Measurements from ENCODE around the gene VAV2.
A peak's percentile ranks its signal among the peaks of the same experiment; 100 is the strongest.
"Not testable (repeated sequence)": the region's sequence is repeated elsewhere in the genome, so short reads cannot be mapped to it uniquely, and the experiment has no call there.

VAV2 gene

DNA sequence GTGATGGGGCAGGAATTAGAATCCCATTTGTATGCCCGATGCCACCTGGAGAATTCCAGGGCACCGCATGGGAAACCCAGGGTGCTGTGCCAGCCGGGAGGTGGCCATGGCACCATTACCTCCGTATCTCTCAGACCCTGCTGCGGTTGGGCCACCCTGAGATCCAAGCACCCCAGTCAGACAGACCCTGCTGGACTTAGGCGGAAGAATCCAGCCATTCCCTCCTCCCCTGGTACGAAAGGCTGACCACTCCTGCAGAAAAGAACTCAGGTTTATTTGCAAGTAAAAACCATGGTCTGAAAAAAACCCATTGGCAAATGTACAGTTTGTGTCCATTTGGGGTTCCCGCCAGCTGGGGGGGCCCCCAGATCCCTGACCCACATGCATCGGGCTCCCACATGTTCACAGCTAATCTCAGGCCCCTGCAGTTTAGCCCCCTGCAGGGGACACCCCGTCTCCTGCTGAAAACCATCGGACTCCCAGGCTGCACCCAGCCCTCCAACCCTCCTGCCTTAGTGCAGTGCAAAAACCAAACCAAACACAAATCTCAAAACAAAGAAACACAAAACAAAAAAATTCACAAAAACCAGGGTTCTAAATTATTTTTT lies 230.4 kb downstream of the VAV2 start:
- no peak for DNase-seq

DNA sequence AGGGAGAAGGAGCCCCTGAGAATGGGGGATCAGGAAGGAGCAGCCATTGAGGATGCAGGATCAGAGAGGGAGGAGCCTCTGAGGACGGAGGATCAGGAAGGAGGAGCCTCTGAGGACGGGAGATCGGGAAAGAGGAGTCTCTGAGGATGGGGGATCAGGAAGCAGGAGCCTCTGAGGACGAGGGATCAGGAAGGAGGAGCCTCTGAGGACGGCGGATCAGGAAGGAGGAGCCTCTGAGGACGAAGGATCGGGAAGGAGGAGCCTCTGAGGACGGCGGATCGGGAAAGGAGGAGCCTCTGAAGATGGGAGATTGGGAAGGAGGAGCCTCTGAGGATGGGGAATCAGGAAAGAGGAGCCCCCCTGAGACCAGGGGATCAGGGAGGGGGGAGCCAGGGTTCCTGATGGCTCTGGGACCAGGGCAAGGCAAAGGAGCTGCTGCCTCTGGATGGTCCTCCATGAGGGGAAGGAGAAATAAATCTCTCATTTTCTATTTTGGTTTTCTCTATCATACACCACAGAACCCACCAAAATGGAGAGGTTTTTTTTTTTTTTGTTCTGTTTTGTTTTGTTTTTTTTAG lies 231.3 kb downstream of the VAV2 start:
- DNase-seq, result no peak

DNA sequence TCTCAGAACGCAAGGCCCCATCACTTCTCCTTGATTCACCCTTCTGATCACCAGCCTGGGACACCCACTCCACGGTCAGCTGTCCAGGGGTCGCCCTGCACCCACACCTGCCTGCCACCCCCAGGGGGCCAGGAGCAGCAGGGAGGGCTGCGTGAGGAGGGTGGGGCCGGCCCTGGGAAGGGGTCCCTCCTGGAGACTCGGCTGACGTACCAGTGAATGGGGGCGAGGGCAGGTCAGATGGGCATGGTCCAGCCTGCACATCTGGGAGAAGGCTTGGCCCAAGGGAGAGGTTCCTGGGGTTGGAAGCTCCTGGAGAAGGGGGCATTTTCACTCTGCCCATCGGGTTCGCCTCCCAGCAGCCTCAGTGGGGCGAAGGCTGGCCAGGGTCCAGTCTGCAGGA lies 232.2 kb downstream of the VAV2 start:
- no peak for DNase-seq

DNA sequence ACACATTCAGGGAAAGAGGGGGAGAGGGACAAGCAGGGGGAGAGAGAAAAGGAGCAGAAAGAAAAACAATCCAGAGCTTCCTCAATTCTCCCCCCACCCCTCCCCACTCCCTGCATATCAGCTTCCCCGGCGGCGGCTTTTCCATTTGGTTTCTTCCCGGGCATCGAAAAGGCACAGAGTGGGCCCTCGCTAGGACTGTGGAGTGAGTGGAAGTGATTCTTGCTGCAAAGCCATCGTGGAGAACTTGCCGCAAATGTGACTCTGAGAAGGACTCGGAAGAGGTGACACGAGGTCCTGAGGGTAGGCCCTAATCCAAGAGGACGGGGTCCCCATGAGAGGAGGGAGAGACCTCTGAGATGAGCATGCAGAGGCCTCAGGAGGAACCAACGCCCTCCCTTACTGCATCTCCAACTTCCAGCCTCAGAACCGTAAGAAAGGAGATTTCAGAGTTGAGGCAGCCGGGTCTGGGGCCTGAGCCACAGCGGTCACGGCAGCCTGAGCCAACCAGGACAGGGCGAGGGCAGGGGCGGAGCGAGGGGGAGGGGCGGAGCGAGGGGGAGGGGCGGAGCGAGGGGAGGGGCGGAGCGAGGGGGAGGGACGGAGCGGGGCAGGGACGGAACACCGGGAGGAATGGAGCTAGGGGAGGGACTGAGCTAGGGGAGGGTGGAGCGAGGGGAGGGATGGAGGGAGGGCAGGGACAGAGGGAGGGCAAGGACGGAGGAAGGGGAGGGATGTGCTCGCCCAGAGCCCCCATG lies 232.8 kb downstream of the VAV2 start:
- DNase-seq, result no peak

DNA sequence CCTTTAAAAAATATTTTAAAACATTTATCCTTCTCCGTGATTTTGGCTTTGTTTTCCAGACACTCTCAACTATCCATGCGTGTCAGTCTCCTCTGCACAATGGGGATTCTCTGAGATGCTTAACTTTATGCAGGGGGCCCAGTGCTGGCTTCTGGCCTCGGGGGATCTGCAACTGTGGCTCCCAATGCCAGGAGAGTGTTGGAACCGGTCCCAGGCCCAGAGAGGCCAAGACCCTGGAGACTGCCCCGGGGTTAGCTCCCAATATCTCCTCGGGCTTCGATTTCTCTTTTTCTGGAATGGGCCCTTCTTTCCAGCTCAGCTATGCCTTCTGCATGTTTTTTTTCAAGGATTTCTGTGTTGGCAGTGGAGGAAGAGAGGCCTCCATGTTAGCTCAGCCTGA lies 233.9 kb downstream of the VAV2 start:
- DNase-seq, result no peak

DNA sequence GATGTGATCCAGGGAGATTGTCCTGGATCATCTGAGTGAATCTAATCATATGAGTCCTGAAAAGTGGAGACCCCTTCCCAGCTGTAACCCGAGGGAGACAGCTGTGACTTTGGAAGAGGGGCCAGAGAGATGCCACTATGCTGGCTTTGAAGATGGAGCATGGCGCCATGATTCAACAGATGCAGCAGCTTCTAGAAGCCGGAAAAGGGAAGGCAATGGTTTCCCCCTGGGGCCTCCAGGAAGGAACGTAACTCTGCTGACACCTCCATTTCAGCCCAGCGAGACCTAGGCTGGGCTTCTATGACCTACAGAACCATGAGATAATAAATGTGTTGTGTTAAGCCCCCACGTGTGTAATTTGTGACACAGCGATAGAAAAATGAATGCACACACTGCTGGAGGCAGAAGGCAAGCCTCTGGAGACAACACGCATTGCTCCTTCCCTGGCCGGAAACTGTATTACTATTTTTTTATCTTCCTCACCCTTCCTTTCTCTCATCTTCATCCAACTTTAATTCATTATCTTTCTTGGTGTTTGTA lies 237.4 kb downstream of the VAV2 start:
- no peak for DNase-seq

DNA sequence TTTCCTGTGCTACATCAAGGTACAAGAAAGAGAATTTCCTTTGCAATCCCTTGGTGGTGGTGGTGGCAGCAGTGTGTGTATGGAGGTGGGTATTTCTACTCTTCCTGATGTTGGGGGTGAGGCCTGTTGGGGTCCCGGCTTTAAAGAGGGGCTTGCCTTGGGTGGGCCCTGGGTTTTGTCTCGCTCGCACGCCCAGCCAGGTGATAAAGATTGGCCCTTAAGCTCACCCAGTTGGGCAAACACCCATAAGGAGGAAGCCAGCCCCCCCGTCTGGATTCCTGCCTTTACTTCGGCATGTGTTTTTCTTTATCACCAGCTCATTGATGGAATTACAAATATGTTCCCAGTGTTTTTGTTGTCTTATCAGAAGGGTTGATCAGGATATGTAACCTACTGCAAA lies 237.9 kb downstream of the VAV2 start:
- DNase-seq, result no peak

DNA sequence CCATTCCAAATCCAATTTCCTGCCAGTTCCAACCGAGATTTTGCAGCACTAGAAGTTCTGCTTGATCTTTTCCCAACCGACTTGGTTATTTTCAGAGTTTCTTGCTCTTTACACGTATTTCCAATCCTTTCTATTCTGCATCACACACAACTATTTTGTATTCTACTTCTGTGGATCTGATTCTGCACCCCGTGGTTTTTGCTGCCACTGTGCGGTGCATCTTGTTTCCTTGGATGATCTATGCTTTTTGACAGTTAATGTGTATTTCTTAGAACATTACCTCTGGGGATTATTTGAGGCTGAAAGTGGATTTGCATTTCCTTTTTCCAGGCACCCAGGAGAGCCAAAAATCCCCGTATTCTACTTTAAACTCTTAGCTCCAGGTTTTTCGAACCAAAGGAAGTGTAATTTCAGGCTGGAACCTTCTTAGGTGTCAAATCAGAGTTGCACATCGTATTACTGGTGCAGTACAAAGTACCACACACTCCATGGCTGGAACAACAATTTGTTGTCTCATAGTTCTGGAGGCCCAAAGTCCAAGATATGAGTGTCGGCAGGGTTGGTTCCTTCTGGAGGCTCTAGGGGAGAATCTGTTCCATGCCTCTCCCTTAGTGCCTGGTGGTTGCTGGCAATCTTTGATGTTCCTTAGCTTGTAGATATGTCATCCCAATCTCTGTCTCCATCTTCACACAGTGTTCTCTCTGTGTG lies 239.2 kb downstream of the VAV2 start:
- DNase-seq, result no peak

DNA sequence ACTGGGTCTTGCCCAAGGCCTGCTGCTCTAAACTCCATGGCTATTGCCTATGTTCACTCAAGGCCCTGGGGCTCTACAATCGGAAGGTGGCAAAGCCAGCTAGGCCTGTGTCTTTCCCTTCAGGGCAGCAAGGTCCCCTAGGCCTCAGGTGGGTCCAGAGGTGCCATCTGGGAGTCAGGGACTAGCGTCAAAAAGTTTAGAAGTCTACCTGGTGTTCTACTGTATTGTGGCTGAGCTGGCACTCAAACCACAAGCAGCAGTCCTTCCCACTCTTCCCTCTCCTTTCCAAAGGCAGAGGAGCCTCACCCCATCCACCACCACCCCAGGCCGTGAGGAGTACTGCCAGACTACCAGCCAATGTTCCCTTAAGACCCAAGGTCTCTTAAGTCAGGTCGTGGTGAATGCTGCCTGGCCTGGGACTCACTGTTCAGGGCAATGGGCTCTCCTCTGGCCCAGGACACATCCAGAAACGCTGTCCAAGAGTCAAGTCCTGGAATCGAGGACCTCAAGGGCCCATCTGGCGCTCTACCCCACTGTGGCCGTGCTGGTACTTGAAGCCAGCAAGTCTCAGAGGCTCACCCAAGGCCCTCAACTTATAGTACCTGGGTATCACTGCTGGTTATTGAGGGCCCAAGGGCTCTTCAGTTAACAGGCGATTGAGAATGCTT lies 241.0 kb downstream of the VAV2 start:
- DNase-seq, result no peak

DNA sequence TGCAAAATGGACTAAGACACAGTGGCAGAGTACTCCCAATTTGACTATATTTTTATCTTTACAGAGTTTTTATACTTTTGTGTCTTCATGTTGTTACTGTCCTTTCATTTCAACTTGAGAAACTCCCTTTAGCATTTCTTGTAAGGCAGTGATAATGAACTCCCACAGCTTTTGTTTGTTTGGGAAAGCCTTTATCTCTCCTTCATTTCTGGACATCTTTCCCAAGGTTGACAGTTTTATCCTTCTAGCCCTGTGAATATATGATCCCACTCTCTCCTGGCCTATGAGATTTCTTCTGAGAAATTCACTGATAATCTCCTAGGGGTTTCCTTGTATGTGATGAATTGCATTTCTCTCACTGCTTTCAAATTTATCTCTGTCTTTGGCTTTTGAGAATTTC lies 244.8 kb downstream of the VAV2 start:
- DNase-seq, result no peak

DNA sequence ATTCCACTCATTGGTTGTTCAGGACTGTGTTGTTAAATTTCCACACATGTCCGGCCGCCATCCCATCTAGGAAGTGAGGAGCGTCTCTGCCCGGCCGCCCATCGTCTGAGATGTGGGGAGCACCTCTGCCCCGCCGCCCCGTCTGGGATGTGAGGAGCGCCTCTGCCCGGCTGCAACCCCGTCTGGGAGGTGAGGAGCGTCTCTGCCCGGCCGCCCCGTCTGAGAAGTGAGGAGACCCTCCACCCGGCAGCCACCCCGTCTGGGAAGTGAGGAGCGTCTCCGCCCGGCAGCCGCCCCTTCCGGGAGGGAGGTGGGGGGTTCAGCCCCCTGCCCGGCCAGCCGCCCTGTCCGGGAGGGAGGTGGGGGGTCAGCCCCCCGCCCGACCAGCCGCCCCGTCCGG lies 247.6 kb downstream of the VAV2 start:
- not testable (repeated sequence) for DNase-seq

DNA sequence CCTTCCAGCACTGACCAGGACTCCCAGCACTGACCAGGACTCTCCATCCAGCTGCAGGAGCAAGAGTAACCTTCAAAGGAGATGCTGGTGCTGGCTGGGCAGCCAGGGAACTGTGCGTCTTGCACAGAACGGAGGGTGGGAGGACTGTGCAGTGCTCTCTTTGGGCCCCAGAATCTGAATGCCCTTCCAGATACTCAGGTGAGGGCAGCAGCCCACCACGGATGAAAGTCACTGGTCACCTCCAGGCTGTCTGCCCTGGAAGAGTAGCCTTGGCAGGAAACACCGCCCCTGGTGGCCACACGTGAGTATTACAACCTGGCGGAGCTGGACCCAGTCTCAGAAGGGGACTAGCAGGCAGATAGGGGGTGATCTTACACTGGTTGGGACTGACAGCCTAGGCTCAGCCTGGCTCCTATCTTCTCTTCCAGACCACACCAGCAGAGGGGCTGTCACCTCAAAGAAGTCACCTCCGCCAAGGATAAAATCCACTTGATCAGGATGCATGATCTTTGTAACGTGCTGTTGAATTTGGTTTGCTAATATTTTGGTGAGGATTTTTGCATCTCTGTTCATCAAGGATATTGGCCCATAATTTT lies 249.2 kb downstream of the VAV2 start:
- DNase-seq, result peak; percentile 25

DNA sequence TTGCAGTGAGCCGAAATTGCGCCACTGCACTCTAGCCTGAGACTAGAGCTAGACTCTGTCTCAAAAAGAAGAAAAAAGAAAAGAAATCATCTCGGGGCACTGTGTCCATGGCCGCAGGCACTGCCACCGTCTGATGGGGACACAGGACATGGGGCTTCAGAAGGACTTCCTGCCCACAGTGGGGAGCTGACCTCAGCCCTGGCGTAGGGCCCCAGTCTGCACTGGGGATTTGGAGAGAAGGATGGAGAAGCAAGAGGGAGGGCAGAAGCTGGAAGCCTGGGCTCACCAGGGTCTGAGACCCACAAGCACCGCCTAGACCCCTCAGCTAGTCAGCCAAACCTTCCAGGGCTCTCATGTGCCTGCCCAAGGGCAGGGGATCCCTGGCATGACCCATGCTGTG lies 249.9 kb downstream of the VAV2 start:
- DNase-seq, result no peak

DNA sequence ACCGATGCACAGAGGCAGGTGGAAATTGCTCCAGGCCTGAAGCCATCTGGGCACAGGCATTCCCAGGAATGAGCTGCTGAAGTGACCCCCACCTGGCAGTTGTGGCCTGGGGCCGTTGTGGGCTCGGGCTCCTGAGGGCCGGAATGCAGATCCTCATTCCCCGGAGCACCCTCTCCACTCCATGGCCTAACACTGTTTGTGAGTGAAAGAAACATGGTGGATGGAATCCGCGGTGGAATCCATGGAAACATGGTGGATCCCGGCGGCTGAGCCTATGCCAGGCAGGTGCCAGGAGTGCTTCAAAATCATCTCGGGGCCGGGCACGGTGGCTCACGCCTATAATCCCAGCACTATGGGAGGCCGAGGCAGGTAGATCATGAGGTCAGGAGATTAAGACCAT lies 250.4 kb downstream of the VAV2 start:
- DNase-seq, result no peak

DNA sequence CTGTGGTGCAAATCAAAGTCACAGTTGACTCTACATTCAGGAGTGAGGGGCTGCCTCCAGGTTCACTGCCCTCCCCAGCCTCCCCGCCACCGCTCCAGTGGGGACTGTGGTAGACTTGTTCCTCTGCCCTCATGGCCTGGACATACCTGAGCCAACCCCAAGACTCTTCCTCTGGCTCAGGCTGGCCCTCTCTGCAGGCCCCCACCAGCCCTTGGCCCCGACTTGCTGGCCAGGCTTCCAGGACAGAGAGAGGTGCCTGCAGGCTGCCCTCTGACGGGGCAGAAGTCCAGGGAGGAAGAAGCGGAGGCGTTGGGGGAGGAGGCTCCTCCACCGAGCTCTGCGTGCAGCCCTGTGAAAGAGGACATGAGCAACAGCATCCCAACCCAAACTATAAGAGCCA lies 251.2 kb downstream of the VAV2 start:
- DNase-seq, result no peak

DNA sequence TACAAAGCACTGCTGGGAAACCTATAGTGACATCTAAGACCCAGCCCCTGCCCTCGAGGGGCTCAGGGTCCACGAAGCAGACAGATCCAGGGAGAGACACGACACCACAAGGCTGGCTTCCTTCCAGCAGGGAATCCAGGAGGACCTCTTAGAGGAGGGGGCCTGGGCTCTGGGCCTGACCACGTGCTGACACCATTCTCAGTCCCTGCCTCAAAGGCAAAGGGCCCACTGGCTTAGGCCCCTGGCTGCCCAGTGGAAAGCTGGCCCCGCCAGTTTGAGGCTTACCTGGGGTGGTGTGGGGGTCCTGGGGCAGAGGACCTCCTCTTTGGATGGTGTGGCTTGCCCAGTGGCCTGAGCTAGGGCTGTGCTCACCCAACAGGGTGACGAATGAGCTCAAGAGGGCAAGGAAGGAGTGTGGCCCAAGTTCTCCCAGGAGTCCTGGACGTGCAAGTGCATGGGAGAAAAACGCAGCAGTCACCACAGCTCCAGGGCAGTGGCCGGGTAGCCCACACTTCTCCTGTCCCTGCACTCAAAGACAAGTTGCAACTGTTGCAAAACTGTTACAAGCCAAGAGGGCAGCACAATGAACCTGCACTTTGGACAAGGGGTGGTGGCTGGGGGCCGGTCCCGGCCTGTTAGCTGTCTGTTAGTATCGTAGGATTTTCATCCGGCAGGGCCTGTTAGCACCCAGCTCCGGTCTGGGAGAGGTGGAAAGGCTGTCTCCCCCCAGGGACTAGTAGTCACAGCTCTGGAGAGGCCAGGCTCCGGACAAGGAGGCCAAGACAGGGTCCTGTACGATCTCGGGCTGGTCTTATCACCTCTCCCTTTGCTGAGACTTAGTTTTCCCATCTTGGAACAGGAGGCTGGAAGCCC lies 252.5 kb downstream of the VAV2 start:
- no peak for DNase-seq

DNA sequence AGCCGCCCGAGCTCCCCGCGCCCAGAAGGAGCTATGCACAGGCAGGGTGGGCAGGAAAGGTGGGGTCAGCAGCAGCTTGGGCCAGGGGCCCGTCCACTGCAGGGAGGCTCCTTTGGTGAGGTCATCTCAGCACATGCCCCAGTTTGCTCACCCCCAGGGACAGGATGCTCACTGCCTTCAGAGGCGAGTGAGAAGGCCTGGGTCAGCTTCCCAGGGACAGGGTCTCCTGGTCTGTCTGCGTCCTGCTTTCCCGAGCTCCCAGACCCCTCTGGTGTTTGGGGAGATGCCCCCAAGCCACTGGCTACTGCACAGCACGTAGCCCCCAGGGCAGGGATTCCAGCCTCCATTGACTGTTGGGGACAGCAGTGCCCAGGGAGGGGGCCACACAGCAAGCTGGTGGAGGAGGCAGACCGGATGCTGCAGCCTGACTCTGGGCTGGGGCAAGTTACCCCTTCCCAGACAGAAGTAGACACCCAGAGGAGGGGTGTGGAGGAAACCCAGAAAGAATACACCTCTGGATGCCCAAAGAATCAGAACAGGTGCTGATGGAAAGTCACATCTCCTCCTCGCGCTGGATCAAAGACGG lies 253.4 kb downstream of the VAV2 start:
- DNase-seq, result no peak

DNA sequence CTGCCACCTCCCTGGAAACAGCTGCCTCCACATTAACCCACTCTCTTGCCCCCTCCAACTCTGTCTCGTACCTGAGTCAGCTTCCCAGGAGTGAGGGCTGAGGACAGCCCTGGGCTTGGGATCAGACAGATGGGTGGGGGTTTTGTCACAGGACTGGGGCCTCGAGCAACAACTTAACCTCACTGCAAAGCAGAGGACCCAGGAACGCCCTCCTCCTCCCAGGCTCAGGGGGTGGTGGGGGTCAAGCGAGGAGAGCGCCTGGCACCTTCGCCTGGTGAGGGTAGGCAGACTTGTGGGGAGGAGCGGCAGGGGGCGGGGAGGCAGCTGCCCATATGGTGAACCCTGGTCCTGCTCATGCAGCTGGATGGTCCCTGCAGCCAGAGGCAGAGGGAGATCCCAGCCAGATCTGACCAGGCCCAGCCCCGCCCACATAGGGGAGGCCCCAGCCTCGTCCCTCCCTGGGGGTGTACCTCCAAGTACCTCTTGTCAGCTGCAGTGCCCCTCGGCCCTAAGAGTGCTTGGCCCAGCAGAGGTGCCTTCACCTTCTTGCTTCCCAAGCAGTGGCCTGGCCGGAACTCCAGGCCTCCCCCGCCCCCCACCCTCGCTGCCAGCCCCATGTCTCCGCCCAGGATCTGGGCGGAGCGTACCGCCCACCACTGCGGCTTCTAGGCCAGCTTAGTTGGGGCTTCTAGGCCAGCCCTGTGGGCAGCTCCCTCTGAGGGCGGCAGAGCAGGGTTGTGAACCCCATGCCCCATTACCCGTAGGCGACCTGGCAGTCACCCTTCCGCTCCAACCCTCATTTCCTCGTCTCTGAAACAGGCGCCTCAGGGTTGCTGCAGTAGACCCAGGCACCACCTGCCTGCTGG lies 254.1 kb downstream of the VAV2 start, which contains the start of gene SARDH:
SARDH (minus strand) TSS at position 579 of the 866 bp plus-strand sequence. CDS start 4,179 bp downstream, outside the sequence.
- no peak for DNase-seq

DNA sequence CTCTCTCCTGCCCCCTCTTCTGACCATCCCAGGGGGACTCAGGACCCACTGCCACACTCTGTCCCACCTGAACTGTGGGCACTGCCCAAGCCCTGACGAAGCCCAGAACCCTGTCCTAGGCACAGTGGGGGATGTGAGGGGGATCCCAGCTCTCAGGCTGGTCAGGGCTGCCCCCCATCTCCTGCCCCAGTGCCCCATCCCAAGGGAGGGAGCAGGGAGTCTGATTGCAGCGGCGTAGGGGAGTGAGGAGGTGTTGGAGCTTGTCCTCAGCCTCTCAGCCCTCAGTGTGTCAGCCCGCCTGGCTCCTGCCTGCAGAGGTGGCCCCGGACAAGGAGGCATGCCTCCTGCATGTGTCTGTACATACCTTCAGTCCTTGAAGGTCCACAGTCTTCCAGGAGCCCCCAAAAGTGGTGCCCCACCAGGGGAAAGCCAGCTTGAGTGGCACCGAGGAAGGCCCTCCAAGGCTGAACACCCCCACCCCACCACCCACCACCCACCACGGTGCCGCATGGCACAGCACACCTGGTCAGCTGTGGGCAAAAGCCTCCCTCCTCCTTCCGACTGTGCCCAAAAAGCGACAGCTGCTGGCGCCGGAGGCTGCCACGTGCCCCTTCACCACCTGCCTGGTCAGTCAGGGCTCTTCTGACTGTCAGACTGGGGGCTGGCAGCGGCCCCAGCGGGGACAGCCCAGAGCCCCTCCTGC lies 254.9 kb downstream of the VAV2 start:
- DNase-seq, result no peak
